OCI-LY3 (cell line): ENCODE measurements around the gene SH3GL2.

Experiments used
- EZH2phosphoT487 ChIP-seq: fragments of 200-600 bp; shearing (Covaris generic); IDR thresholded peaks from 2 replicates; pipeline ENCODE4 v1.6.1; 2018; ENCODE audit warnings: antibody characterized with exemption, mixed run types, low read depth
- TF ChIP-seq, protein P1 (sequence below): fragments of 200-600, 300-600 bp; sonication (generic); IDR thresholded peaks from 2 replicates; pipeline ENCODE4 v1.5.1; 2014; ENCODE audit warnings: antibody characterized with exemption, low read length, low read depth

DNA sequence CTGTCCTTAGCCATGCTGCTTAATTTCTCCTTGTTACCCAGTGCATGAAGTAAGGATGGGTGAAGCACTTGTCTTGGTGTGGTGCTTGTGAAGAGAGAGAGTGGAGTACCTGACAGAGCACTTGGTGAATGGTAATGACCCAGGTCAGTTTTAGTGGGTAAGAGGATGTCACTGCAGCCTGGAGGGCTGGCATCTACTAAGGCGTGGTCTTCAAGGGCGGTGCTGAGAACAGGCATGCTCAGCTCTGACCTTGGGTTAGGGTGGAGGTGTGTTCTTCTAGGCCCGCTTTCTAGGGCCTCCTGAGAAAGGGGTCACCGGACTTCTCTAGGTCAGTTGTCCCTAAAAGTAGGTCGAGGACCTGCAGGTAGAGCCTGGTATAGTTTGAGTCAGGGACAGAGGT is 25.7 kb downstream of the SH3GL2 start:
- TF ChIP-seq, protein P1, sequence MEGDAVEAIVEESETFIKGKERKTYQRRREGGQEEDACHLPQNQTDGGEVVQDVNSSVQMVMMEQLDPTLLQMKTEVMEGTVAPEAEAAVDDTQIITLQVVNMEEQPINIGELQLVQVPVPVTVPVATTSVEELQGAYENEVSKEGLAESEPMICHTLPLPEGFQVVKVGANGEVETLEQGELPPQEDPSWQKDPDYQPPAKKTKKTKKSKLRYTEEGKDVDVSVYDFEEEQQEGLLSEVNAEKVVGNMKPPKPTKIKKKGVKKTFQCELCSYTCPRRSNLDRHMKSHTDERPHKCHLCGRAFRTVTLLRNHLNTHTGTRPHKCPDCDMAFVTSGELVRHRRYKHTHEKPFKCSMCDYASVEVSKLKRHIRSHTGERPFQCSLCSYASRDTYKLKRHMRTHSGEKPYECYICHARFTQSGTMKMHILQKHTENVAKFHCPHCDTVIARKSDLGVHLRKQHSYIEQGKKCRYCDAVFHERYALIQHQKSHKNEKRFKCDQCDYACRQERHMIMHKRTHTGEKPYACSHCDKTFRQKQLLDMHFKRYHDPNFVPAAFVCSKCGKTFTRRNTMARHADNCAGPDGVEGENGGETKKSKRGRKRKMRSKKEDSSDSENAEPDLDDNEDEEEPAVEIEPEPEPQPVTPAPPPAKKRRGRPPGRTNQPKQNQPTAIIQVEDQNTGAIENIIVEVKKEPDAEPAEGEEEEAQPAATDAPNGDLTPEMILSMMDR = no peak
- no peak for TF ChIP-seq EZH2phosphoT487
